HUES6 (cell line): ENCODE measurements around the gene CCL25.
"Not testable (repeated sequence)": the region's sequence is repeated elsewhere in the genome, so short reads cannot be mapped to it uniquely, and the experiment has no call there.

Experiments
- H3K27ac ChIP-seq: 2 replicates; pipeline ENCODE4 v1.7.0; 2013; ENCODE audit warnings: low read depth, mild to moderate bottlenecking, low read length, inconsistent platforms
- H3K27me3 ChIP-seq: 2 replicates; pipeline ENCODE4 v1.6.1; 2013; ENCODE audit warnings: low read length; ENCODE audit not compliant: control insufficient read depth, insufficient read depth
- H3K36me3 ChIP-seq: 2 replicates; pipeline ENCODE4 v1.6.1; 2013; ENCODE audit warnings: low read length; ENCODE audit not compliant: control insufficient read depth, insufficient read depth
- H3K4me1 ChIP-seq: 2 replicates; pipeline ENCODE4 v1.6.1; 2013; ENCODE audit warnings: low read length; ENCODE audit not compliant: control insufficient read depth, insufficient read depth
- H3K4me3 ChIP-seq: 2 replicates; pipeline ENCODE4 v1.5.1; 2013; ENCODE audit warnings: low read depth, low read length
- H3K9ac ChIP-seq: one replicate; pipeline ENCODE4 v1.6.1; 2013; ENCODE audit warnings: mild to moderate bottlenecking, low read length
- H3K9me3 ChIP-seq: 2 replicates; pipeline ENCODE4 v1.6.1; 2013; ENCODE audit warnings: low read depth, low read length; ENCODE audit not compliant: control insufficient read depth, insufficient read depth

The CCL25 gene

DNA sequence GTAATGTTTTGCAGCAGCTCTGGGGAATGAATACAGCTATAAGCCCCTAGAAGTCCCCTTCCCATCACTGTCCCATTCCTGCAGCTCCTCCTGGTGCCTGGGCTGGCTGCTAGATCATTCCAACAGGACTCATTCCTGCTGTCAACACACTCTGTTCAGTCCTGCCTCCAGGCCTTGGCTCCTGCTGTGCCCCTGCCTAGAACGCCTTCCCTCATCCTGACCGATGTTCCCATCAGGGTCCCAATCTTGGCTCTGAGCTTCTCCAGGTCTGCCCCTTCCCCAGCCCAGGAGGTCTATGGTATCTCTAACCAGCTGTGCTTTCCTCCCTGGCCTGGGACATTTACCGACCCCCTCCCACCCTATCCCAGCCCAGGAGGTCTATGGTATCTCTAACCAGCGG, 48.8 kb downstream of the CCL25 start:
- H3K4me1 ChIP-seq: no peaks in the 10 kb centered on the region
- H3K27me3 ChIP-seq: no peaks in the 10 kb centered on the region
- peaks cover 71% of the 10 kb centered on the region for H3K36me3 ChIP-seq
- peaks cover 12% of the 10 kb centered on the region for H3K9me3 ChIP-seq
- H3K4me3 ChIP-seq: no peak overlapping the region
- H3K27ac ChIP-seq: no peak overlapping the region
- no peak overlapping the region for H3K9ac ChIP-seq

DNA sequence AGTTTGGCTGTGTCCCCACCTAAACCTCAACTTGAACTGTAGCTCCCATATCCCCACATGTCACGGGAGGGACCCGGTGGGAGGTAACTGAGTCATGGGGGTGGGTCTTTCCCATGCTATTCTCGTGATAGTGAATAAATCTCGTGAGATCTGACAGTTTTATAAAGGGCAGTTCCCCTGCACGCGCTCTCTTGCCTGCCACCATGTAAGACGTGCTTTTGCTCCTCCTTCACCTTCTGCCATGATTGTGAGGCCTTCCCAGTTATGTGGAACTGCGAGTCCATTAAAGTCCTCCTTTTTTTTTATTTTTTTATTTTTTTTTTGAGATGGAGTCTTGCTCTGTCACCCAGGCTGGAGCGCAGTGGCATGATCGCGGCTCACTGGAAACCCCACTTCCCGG, 49.4 kb downstream of the CCL25 start:
- peaks cover 71% of the 10 kb centered on the region for H3K36me3 ChIP-seq
- not testable (repeated sequence) for H3K4me1 ChIP-seq, H3K27ac ChIP-seq

DNA sequence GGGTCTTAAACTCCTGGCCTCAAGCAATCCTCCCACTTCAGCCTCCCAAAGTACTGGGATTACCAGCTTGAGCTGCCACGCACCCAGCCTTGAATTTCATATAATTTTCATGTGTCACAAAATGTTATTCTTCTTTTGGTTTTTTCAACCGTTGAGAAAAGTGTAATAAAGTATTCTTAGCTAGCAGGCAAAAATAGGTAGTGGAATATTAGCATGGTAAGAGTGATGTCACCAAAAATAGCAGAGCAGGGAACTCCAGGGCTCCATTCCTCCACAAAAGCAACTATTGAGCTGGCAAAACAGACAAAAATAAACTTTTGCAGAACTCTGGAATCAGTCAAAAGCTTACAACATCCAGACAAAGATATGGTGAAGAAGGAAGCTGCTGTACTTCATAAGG, 52.9 kb downstream of the CCL25 start:
- peaks cover 82% of the 10 kb centered on the region for H3K36me3 ChIP-seq
- H3K27me3 ChIP-seq: no peaks in the 10 kb centered on the region

More for the DNA sequence above, 49.4 kb downstream of the CCL25 start:
- not testable (repeated sequence) for H3K27me3 ChIP-seq, H3K4me3 ChIP-seq, H3K9me3 ChIP-seq, H3K9ac ChIP-seq

DNA sequence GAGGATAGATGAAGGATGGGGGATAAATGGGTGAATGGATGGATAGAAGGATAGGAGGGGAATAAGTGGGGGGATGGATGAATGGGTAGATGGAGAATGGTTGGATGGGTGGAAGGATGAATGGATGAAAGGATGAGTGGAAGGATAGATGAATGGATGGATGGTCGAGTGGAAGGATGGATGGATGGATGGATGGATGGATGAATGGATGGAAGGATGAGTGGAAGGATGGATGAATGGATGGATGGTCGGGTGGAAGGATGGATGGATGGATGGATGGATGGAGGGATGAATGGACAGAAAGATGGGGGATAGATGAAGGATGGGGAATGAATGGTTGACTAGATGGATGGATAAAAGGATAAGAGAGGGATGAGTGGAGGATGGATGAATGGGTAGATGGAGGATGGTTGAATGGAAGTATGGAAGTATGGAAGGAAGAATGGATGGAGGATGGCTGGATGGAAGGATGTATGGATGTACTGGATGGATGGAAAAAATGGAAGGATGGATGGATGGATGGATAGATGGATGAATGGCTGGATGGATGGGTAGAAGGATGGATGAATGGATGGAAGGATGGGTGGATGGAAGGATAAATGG, 54.8 kb downstream of the CCL25 start:
- H3K4me1 ChIP-seq: no peaks in the 10 kb centered on the region
- H3K4me3 ChIP-seq: no peak overlapping the region
- H3K27ac ChIP-seq: no peak overlapping the region
- no peaks in the 10 kb centered on the region for H3K9me3 ChIP-seq
- H3K9ac ChIP-seq: no peak overlapping the region
- no peaks in the 10 kb centered on the region for H3K27me3 ChIP-seq
- H3K36me3 ChIP-seq: peaks cover 78% of the 10 kb centered on the region

More for the DNA sequence above, 52.9 kb downstream of the CCL25 start:
- no peak overlapping the region for H3K27ac ChIP-seq
- H3K4me1 ChIP-seq: no peaks in the 10 kb centered on the region
- no peak overlapping the region for H3K9ac ChIP-seq
- H3K9me3 ChIP-seq: no peaks in the 10 kb centered on the region
- H3K4me3 ChIP-seq: no peak overlapping the region

DNA sequence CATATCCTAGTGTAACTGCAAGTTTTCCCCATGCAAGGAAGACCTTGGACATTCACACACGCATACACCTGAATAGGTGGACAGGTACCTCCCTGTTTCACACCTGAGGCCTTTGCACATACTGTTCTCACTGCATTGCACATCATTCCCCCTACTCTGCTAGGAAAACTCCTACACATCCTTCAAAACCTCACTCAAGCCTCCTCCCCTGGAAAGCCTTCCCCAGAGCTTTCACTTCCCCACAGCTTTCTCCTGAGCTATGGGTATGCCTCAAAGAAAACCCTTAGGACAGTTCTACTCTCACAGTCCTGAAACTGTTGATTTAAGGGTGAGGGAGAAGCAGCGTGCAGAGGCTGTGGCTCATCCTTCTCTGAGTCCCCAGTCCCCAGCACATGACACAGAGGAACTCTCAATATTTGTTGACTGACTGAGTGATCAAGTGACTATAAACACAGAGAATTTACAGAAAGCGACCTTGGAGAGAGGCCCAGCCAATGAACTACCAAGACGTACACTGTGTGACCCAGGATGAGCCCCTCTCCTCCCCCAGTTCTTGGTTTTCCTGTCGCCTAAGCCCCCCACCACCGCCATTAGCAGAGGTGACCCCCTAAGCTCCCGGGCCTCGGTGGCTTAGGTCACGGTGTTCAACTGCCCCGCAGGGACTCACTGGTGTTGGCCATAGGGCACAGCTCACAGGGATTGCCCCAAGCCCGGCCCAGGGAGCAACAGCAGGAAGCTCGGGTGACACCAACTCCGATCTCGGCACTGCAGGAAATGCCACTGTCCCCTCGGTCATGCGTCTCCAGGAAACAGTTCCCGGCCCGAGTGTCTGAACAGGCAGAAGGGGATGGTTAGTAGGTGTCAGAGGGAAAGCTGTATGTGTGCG, 56.2 kb downstream of the CCL25 start:
- Histone ChIP-seq H3K36me3 (peaks cover 69% of the 10 kb centered on the region), H3K4me1 (0 out of 2 replicates have a peak, but pooled peaks cover 2% of the 10 kb centered on the region)

DNA sequence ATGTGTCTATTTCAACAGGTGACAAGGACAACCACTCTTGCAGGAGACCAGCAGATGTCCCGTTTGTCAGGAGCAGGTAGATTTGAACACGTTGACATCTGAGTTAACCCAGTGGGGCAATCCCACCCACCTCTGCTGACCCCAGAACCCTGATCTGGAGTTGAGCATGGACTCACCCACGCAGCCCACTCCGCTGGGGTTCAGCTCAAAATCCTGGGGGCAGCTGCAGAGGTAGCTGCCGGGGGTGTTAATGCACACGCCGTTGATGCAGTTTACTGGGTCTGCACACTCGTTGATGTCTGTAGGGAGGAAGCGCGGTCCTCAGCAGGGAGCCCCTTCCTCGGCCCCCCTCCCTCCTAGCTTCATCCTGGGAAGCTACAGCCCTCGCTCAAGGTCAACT, 56.9 kb downstream of the CCL25 start:
- no peaks in the 10 kb centered on the region for H3K27me3 ChIP-seq
- 0 out of 2 replicates have a peak, but pooled peaks cover 2% of the 10 kb centered on the region for H3K4me1 ChIP-seq
- peaks cover 68% of the 10 kb centered on the region for H3K36me3 ChIP-seq
- no peaks in the 10 kb centered on the region for H3K9me3 ChIP-seq
- no peak overlapping the region for H3K9ac ChIP-seq
- no peak overlapping the region for H3K4me3 ChIP-seq
- H3K27ac ChIP-seq: no peak overlapping the region

More for the DNA sequence above, 56.2 kb downstream of the CCL25 start:
- Histone ChIP-seq H3K27me3 (no peaks in the 10 kb centered on the region), H3K4me3 (no peak overlapping the region), H3K9ac (no peak overlapping the region), H3K9me3 (no peaks in the 10 kb centered on the region), H3K27ac (no peak overlapping the region)

DNA sequence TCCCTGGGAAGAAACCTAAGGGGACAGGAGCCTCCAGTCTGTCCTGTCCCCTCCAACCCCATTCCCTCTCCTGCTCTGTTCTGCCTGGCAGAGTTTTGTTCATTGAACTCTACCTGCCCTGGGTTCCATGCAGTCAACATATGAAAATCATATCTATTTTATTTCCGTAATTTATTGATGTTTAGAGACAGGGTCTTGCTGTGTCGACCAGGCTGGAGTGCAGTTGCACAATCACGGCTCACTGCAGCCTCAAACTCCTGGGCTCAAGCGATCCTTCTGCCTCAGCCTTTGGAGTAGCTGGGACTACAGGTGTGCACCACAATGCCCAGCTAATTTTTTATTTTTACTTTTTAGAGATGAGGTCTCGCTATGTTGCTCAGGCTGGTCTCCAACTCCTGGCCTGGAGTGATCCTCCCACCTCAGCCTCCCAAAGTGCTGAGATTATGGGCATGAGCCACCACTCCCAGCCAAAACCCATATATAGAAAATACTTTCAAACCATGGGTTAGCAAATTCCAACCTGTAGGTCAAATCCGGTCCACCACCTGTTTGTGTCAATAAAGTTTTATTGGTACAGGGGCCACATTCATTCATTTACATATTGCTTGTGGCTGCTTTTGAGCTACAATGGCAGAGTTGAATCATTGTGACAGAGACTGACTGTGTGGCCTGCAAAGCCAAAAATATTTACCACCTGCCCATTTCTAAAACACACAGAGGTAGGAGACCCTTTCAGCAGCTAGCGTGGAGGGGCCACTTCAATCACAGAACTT, 57.5 kb downstream of the CCL25 start:
- no peak overlapping the region for H3K4me3 ChIP-seq
- H3K9me3 ChIP-seq: no peaks in the 10 kb centered on the region
- H3K36me3 ChIP-seq: peaks cover 68% of the 10 kb centered on the region
- 0 out of 2 replicates have a peak, but pooled peaks cover 2% of the 10 kb centered on the region for H3K4me1 ChIP-seq
- H3K27me3 ChIP-seq: no peaks in the 10 kb centered on the region
- H3K9ac ChIP-seq: no peak overlapping the region
- H3K27ac ChIP-seq: no peak overlapping the region

DNA sequence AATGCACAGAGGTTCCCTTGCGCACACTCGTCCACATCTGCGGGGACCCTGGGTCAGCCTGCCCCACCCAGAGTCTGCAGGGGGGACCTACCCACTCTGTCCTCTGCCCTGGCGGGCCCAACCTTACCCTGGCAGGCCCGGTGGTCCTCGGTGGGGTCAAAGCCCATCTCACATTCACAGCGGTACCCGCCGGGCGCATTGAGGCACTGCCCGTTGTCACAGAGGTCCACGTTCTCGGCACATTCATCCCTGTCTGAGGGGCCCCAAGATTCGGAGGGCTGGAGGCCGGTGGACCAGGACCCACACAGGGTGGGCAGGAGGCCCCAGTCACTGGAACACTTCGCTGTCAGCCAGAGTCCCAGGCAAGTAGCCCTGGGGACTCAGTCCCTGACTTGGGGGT, 58.4 kb downstream of the CCL25 start:
- Histone ChIP-seq H3K9ac (no peak overlapping the region), H3K27ac (no peak overlapping the region; the same call in 1 of the 2 replicates), H3K27me3 (no peaks in the 10 kb centered on the region), H3K36me3 (peaks cover 68% of the 10 kb centered on the region), H3K9me3 (no peaks in the 10 kb centered on the region), H3K4me3 (no peak overlapping the region), H3K4me1 (0 out of 2 replicates have a peak, but pooled peaks cover 2% of the 10 kb centered on the region)

DNA sequence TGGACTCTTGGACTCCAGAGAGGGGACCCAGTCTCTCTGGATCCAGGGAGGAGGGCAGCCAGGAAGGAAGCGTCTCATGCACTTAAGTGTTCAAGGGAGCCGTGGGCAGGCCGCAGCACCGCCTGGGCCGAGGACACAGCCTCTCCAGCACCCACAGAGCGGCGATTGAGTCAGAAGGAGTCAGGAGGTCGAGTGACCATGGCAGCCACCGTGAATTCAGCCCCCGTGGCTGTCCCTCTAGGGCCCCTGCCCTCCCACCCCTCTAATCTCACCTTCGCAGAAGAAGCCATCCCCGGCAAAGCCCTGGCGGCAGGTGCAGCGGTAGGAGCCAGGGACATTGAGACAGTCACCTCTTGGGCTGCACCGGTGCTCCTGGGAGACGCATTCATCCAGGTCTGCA, 58.8 kb downstream of the CCL25 start:
- H3K27ac ChIP-seq: no peak overlapping the region; the same call in 1 of the 2 replicates

More for the DNA sequence above, 58.8 kb downstream of the CCL25 start:
- Histone ChIP-seq H3K9me3 (no peaks in the 10 kb centered on the region), H3K36me3 (peaks cover 67% of the 10 kb centered on the region), H3K4me1 (0 out of 2 replicates have a peak, but pooled peaks cover 2% of the 10 kb centered on the region), H3K9ac (no peak overlapping the region), H3K4me3 (no peak overlapping the region), H3K27me3 (no peaks in the 10 kb centered on the region)
